ENCODE data around the gene SIPA1L2.

Gene SIPA1L2, protein sequence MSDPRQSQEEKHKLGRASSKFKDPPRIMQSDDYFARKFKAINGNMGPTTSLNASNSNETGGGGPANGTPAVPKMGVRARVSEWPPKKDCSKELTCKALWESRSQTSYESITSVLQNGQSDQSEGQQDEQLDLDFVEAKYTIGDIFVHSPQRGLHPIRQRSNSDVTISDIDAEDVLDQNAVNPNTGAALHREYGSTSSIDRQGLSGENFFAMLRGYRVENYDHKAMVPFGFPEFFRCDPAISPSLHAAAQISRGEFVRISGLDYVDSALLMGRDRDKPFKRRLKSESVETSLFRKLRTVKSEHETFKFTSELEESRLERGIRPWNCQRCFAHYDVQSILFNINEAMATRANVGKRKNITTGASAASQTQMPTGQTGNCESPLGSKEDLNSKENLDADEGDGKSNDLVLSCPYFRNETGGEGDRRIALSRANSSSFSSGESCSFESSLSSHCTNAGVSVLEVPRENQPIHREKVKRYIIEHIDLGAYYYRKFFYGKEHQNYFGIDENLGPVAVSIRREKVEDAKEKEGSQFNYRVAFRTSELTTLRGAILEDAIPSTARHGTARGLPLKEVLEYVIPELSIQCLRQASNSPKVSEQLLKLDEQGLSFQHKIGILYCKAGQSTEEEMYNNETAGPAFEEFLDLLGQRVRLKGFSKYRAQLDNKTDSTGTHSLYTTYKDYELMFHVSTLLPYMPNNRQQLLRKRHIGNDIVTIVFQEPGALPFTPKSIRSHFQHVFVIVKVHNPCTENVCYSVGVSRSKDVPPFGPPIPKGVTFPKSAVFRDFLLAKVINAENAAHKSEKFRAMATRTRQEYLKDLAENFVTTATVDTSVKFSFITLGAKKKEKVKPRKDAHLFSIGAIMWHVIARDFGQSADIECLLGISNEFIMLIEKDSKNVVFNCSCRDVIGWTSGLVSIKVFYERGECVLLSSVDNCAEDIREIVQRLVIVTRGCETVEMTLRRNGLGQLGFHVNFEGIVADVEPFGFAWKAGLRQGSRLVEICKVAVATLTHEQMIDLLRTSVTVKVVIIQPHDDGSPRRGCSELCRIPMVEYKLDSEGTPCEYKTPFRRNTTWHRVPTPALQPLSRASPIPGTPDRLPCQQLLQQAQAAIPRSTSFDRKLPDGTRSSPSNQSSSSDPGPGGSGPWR (N-terminal part only)

DNA sequence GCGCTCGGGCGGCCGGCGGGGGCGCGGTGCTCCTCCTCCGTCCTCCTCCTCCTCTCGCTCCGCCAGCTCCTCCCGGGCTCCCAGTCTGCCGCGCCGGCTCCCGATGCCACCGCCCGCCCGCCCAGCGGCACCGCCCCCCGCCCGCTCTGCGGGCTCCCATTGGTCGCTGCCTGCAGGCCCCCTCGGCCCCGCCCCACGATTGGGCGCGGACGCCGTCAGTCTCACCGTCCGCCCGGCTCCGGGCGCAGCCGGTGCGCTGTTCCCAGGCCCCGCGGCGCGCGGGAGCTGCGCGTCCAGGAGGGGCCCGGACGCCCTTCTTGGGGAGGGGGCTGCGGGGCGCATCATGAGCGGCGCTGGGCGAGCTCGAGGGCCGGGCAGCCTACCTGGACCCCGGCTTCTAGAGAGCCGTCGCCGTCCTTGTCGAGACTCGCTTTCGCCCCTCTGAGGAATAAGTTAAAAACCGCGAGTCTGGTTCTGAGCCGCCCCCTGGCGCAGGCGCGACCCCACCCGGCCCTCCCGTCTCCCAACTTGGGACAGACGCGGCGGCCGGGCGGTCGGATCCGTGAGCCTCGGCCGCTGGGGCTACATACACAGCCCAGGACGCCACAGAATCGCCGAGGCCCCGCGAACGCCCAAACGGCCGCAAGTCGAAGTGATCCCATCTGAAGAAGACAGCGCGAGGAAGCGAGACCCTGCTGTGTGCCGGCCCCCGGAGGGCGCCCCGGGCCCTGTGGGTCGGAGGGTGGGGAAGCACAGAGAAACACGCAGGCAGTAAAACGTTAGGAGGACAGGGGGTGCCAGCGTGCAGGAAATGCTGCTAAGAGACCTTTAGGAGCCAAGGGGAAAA is at the start of gene SIPA1L2:
Gene SIPA1L2, minus strand, starts transcription at position 87 of the 847 bp plus-strand sequence. CDS start 114,794 bp downstream, outside the sequence.
- DNase-seq = peak; percentile 90

GRCh38 chr1:232678185-232678886 is 48.4 kb upstream of the SIPA1L2 start:
- DNase-seq = no peak

DNA sequence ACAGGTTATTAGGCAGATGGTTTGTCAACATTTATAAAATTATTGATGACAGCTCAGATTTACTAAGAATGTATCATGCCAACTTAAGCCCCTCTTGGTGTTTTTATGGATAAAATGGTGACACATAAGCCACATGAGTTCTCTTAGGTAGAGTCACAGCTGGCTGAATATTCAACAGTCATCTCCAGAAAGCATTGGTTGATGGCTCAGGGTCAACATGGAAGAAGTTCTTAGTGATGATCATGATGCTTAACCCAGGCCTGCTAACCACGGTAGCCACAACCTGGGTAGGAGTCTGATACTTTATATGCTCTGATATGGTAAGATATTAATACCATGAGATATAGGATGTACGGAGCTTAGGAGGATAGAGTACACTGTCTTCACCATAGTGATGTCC is 46.4 kb upstream of the SIPA1L2 start:
- no peak for DNase-seq

DNA sequence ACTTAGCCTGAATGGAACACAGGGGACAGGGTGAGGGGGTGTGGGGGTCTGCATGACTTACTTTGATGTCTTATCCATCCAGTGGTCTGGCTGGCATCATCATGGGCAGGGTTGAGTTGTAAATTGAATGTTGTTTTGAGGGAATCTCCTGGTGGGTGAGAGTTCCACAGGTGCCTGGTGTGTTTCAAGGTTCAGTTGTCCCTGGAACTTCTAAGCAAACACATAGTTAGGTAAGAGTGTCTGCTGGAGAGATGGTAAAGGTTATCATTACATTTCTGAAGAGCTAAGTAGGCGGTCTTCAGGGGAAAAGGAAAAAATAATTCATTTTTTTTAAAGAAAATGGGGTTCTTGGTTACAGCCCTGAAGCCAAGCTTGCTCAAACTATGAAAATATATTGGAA is 46.0 kb upstream of the SIPA1L2 start:
- DNase-seq = no peak

DNA sequence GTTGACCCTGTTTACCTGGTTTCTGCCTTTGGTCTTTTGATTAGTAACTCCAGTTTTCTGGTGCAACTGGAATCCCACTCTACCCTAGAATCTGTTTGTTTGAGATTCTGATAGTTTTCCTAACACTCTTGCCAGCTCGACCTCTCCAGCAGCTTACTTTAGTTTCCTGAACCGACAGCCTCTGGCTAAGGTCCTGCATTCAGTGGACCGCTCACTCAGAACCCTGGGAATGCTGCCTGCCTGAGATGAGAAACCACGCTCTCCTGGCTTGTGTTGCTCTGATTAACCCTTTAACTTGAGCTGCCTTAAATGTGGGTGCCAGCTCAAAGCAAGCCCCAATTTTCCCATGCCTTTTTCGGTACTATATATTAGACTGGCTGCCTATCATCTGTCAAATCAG is 45.3 kb upstream of the SIPA1L2 start:
- no peak for DNase-seq

- DNase-seq = no peak
Measured at GRCh38 chr1:232673256-232673655, 43.3 kb upstream of the SIPA1L2 start.

- DNase-seq = no peak
Measured at GRCh38 chr1:232669981-232670747, 40.2 kb upstream of the SIPA1L2 start.

DNA sequence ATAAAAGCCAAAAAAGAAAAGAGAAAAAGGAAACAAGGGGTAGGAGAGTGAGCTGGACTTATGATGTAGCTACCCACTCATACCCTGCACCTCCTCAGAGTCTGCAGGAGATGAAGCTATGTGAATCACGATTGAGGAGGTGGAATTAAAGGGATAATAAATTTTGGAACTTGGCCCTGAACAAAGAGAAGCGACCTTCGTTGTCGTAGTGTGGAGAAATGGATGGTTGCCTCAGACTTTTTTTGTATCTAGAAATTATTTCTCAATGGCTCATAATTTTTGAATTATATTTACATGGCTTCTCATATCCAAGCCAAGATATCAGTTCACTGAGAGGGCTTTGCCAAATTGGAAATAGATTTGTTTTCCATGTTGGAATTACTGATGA is 37.8 kb upstream of the SIPA1L2 start:
- no peak for DNase-seq

GRCh38 chr1:232667094-232667777 is 37.3 kb upstream of the SIPA1L2 start:
- DNase-seq = no peak

DNA sequence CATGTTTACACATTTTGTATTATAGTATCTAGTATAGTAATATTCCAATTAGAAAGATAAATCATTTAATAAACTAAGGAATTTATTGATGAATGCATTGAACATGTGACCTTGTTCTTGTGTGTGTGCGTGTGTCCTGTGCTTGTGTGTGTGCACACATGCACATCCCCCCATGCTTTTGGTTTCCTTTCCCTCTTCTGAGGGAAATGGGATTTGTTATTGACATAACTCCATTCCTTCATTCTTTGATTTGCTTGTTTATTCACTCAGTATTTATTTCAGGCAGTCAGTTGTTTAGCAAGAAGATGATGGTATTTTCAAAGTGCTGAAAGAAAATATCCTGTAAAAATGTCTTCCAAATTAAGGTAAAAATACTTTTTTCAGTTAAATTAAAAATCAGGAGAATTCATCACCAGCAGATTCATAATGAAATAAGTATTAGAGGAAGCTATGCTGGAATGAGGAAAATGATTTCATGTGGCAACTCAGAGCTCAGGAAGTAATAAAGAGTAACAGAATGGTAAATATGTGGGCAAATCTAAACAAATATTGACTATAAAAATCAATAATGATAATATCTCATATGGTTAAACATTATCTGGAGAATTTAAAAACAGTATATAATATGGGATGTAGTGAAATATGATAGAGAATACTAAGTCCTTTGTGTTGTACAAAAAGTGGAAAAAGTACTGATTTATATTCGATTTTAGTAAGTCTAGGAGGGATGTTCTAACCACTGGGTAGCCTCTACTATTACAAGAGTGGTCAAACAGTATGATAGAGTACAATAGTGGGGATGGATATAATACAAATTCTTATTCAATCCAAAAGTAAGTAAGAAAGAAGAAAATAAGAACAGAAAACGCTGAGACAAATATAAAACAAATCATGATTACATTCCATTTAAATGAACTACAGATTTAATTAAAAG is 35.2 kb upstream of the SIPA1L2 start:
- DNase-seq = no peak

GRCh38 chr1:232662910-232663309 is 33.0 kb upstream of the SIPA1L2 start:
- no peak for DNase-seq

DNA sequence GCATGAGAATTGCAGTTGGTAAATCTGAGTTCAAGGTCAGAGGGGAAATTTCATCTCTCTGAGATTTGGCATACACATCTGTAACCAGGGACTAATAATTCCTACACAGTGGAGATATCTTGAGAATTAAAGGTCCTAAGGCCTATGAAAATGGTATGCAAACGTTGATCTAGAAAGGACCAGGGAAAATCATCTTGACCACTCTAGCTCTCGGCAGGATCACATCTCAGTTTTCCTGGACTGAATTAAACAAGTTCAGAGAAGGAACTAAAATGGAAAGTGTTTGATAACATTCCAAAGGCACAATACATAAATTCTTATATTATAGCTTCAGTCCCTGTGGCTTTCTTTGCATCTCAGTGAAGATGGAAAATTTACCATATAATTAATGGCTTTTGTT is 28.5 kb upstream of the SIPA1L2 start:
- DNase-seq = no peak

- no peak for DNase-seq
Measured at GRCh38 chr1:232657426-232658005, 27.6 kb upstream of the SIPA1L2 start.

DNA sequence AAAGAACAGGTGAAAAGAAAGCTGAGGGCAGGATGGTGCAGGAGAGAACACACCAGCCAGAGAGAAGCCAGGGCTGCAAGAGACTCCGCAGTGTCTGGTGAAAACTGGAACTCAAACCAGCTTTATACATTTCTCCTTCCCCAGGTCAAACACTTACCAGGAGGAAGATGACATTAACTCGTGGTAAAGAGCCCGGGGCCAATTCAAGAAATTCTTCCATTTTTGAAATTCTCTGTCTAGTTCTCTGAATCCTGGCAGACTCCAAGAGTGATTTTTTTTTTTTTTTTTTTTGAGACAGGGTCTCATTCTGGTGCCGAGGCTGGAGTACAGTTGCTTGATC is 25.8 kb upstream of the SIPA1L2 start:
- no peak for DNase-seq

GRCh38 chr1:232655028-232655745 is 25.3 kb upstream of the SIPA1L2 start:
- DNase-seq = no peak

GRCh38 chr1:232653789-232654188 is 23.9 kb upstream of the SIPA1L2 start:
- DNase-seq = no peak

DNA sequence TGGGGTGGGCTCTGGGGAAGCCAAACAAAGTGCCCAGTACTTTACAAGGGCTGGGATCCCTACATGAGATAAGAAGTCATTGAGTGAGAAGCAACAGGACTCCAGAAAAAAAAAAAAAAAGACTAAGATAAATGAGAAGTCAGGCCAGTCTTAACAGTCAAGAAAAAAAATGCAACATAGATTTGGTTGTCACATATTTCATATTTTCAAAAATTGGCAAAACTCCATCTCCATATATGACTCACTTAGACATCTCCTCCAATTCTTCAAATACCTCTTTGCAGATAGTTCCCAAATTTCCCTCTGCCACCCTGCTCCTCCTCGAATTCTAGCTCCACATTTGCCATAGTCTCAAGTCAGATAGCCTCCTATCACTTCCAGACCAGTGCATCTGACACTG is 20.9 kb upstream of the SIPA1L2 start:
- DNase-seq = no peak

DNA sequence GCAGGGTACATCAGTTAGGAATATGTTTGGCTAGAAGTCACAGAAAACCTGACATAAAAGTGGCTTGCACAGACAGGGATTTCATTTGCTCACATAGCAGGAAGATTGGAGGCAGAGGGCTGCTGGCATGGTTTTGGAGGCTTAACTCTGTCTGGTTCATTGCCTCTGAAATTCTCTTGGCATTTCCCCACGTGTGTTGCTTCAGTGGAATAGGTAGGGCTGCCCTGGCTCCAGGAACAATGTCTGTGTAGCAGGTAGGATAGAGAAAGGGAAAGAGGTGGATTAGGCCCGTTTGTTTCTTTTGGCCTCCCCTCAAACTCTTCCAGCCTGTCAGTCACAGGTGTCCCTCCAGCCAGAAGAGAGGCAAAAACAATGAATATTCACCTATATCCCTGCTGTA is 20.5 kb upstream of the SIPA1L2 start:
- DNase-seq = no peak

Data from activated naive CD4-positive, alpha-beta T cell treated with Interleukin-2 at 50 U/mL for 16 hours (primary cell).